HG03457 (cell line): ENCODE results near the gene PARVG.

Experiments
- ATAC-seq: cut with Tn5 transposase; IDR thresholded peaks from one replicate; pipeline ENCODE4 v1.9.1; 2021; ENCODE audit warnings: moderate number of reproducible peaks; ENCODE audit not compliant: unreplicated experiment

PARVG gene

GRCh38 chr22:44153710-44154109, 27.0 kb upstream of the PARVG start:
- ATAC-seq, result no peak

DNA sequence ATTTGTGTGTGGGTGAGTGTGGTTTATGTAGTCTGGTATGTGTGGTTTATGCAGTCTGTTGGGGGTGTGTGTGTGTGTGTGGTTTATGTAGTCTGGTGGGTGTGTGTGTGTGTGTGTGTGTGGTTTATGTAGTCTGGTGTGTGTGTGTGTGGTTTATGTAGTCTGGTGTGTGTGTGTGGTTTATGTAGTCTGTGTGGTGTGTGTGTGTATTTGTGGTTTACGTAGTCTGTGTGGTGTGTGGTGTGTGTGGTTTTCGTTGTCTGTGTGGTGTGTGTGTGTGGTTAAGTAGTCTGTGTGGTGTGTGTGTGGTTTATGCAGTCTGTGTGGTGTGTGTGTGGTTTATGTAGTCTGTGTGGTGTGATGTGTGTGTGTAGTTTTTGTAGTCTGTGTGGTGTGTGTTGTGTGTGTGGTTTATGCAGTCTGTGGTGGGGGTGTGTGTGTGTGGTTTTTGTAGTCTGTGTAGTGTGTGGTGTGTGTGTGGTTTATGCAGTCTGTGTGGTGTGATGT, 26.2 kb upstream of the PARVG start:
- ATAC-seq, result no peak

DNA sequence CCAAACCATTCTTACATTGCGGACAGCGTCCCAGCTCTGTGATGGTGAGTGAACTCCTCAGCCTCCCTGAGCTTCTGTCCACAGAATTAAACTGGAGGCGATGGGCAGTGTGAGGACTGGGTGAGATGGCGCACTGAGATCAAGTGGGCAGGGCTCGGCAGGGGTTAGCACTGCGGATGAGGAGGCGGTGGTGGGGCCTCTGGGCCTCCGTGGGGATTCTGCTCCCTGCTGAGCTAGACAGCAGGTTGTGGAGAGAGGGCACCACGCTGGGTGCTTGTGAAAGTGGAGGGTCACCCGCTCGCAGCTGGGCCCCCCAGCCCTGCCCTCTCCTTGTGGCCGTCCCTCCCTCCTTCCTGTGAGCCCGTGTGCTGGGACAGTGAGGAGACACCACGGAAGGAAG, 25.6 kb upstream of the PARVG start:
- no peak for ATAC-seq

GRCh38 chr22:44157916-44158618, 22.7 kb upstream of the PARVG start:
- no peak for ATAC-seq

- ATAC-seq, result no peak
Measured at GRCh38 chr22:44158816-44159215, 21.9 kb upstream of the PARVG start.

DNA sequence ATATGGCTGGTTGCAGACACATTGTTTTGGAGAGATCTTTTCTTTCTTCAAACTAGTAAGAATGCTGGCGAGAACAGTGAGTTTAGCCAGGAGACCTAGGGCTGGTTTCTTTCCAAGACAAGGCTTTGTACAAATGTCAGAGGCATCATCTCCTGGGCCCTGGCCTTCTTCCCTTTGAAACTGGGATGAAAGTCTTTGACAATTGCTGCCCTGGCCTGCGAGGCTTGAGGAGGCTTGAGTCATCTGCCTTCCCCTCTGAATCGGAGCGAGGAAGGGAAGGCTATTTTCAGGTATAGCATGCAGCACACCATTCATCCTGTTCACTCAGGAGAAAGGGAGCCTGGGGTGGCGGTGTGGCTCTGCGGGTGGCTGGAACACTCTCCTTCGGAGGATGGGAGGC, 21.5 kb upstream of the PARVG start:
- ATAC-seq, result no peak

- no peak for ATAC-seq
Measured at GRCh38 chr22:44159811-44160210, 20.9 kb upstream of the PARVG start.

DNA sequence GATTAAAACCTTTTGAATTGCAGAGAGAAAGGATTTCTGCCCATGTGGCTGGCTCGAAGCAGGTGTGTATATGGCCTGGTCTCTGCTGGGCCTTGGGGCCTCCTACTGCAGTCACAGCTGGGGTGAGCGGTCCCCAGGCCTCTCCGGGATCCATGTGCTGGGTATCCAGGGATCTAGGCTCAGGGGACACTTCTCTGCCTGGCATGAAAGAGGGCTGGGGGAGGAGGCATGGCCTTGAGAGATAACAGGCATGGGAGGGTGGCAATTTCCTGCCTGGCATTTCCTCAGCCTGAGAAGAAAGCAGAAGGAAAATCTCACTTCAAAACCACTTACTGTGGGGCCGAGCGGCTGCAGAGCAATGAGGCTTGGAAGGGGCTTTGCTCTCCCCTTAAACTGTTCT, 20.3 kb upstream of the PARVG start:
- ATAC-seq, result no peak

DNA sequence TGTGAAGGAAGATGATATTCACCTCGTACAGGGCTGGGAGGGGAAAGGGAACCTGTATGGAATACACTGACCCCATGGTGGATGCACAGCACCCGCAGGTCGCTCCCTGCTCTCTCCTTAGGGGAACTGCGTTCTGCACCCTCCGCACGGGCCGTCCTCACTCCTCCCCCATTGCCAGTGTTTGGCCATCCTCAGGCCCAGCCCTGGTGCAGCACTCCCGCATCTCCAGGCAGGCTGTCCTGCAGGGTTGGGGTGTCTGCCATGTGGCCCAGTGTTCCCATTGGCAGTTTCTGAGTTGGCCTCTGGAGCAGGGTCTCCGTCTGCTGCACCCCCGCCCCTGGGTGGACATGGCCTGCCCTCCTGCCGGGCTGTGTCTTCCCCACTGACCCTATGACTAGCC, 19.1 kb upstream of the PARVG start:
- ATAC-seq, result no peak

DNA sequence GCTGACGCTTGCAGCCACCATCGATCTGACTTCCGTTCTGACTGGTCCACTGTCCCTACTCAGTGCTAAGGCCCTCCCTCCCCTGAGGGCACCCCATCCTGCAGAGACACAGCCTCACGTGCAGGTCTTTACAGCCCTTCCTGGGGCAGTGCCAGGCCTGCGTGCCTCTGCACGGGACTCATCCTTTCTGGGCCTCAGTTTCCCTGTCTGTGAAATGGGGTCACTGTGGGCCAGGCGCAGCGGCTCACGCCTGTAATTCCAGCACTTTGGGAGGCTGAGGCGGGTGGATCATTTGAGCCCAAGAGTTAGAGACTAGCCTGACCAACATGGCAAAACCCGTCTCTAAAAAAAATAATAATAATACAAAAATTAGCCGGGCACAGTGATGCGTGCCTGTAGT, 17.8 kb upstream of the PARVG start:
- ATAC-seq, result no peak

GRCh38 chr22:44163536-44163935, 17.2 kb upstream of the PARVG start:
- no peak for ATAC-seq

- ATAC-seq, result no peak
Measured at GRCh38 chr22:44164031-44164430, 16.7 kb upstream of the PARVG start.

GRCh38 chr22:44165286-44165874, 15.3 kb upstream of the PARVG start:
- no peak for ATAC-seq

DNA sequence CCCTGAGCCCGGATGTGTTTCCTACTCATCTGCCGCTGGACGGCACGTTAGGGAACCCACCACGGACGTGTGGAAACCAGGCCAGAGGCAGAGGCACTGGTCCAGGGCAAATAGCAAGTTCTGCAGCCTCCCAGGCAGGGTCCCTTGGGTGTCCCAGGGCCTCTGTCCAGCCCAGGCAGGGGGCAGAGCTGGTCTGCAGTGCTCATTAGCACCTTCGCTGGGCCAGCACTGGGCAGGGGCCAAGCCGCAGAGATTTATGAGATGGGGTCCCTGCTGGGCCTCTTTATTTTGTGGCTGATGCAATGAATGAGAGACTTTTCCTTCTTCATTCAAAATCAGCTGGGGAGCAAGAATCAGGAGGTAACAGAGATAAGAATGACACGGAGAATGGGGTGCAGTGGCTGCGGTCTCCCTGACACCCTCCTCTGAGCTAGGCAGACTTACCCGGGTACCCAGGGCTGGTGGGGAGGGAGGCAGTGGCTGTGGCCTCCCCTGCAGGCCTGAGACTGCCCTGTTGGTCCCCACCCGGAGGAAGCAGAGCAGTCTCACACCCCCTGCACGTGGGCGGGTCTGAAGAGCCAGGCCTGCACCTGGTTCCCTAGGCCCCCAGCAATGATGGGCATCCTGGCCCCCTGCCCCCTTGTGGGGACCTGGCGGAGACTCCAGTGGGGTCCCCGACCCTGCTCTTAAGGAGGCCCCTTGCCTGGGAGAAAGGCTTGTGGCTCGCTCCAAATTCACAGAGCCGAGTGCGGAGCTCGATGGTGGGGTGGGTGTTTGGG, 14.0 kb upstream of the PARVG start:
- no peak for ATAC-seq

DNA sequence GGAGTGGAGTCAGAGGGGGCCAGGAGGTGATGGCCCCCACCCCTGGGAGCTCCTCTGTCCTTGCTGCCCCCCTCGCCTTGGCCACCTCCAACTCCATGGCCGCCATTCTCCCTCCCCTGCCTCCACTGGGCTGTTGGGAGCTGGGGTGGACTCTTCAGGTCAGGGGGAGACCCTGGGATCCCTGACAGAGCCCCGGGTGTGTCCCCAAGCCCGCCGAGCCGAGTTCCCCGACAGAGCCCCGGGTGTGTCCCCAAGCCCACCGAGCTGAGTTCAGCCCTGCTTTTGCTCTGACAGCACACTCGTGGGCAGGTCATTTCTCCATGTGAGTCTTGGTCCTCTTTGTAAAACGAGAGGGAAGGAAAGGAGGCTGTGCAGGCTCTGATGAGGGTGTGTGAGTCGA, 13.2 kb upstream of the PARVG start:
- ATAC-seq, result no peak

GRCh38 chr22:44168206-44168605, 12.5 kb upstream of the PARVG start:
- ATAC-seq, result no peak

DNA sequence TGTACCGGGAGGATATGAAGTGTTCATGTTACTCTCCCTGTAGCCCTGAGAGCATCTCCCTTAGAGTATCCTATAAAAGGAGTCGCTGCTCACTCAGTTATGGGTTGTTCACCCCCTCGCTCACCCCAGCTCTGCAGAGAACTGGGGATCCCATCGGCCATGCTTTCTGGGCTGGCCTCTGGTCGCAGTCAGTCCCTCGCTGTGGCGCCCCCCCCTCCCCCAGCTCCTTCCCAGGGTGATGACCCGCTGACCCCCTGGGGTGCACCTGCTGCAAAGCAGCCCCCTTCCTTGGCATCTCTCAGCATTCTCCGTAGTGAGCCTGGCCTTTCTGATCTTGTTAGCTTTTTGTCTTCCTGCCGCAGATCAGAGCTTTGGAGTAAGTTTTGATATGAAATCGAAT, 10.3 kb upstream of the PARVG start:
- ATAC-seq, result no peak

DNA sequence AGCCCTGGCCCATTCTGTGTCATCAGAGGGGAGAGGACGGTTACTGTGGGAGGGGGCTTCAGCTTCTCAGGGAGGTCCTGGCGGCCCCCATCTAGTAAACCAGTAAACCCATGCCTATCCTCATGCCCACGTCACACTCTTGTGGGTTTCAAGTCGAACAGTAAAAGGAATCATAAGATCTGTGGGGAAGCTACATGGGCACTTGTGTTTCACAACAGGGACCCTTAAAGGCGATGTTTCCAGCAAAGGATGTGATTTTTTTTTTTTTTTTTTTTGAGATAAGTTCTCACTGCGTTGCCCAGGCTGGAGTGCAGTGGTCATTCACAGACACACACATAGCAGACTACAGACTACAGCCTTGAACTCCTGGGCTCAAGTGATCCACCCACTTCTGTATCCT, 9.2 kb upstream of the PARVG start:
- ATAC-seq, result no peak

GRCh38 chr22:44172370-44173108, 8.2 kb upstream of the PARVG start:
- no peak for ATAC-seq

DNA sequence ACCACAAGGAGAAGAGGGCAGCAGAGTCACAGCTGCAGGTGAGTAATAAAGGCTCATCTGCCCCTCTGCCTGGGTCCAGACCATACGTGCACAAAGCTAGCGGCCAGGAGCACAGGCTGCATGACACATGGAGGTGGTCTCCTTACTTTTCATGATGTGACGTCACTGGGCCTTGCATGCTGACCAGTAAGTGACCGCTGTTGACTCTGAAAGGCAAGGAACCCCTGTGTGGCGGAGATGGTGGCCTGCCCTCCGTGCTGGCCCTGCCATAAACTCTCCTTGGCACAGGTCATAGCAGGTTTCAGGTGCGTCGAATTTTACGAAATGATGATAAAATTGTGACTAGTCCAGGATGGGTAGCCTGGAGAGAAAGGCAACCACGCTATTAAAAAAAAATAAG, 7.6 kb upstream of the PARVG start:
- no peak for ATAC-seq

DNA sequence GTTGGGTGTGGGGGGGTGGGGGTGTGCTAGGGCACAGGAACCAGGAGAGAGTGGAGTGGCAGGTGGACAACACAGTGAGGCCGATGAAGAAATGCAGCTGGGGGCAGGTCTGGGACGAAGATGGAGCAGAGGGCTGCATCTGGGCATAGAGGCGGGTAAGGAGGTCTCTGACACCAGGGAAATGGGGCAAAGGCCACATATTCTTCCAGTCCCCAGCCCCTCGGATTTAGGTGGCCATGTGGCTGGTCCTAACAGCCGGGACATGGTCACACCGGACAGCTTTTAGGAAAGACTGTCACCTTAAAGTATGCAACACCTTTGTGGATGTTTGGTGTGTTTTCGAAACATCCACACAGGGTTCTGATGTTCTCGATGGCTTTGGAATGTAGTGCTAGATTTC, 5.0 kb upstream of the PARVG start:
- ATAC-seq, result no peak
